ENCODE measurements around the gene MOB2. TPM values are rescaled to one million over a fixed set of nuclear protein-coding genes. Genes with fewer than 3 reads are reported as not detected.
A peak's percentile ranks its signal among the peaks of the same experiment; 100 is the strongest.

Gene MOB2
- total and polyA plus RNA-seq, 7 donors: 44.5 to 75.1 (median 58.1) TPM

- peaks cover 0 to 13% (median 6%) of the 10 kb centered on the region in 3 donors for H3K27me3 ChIP-seq (ENCODE audit: insufficient read depth in 3 of 3, low read length in 2 of 3)
- intact Hi-C loops (cut with DNase I): no loop called here
- DNase-seq: no peak
- no peaks in the 10 kb centered on the region for H3K36me3 ChIP-seq (ENCODE audit: insufficient read depth in 1 of 2, low read depth in 1 of 2)
- no peak overlapping the region for H3K4me3 ChIP-seq
- TF ChIP-seq CTCF (IDR thresholded peaks at IDR 0.05): no peak
- H3K9me3 ChIP-seq: no peaks in the 10 kb centered on the region
- no peak overlapping the region for H3K27ac ChIP-seq
- 84 to 88% (median 85%) methylated on average over 35 to 49 of the region's 49 CpGs for WGBS, 3 donors
- ATAC-seq: peak in 1 of 4 donors; percentile 16
- H3K4me1 ChIP-seq: no peaks in the 10 kb centered on the region
Observed at GRCh38 chr11:1447845-1448825, 38.4 kb downstream of the MOB2 start.

GRCh38 chr11:1446623-1447022 is 40.0 kb downstream of the MOB2 start:
- intact Hi-C loops (cut with DNase I): no loop called here
- no peak for ATAC-seq
- no peaks in the 10 kb centered on the region for H3K9me3 ChIP-seq

GRCh38 chr11:1445741-1446445 is 40.7 kb downstream of the MOB2 start:
- Histone ChIP-seq H3K4me3 (no peak overlapping the region), H3K36me3 (ENCODE audit: insufficient read depth in 1 of 2, low read depth in 1 of 2) (no peaks in the 10 kb centered on the region), H3K9me3 (no peaks in the 10 kb centered on the region), H3K4me1 (no peaks in the 10 kb centered on the region), H3K27me3 (ENCODE audit: insufficient read depth in 3 of 3, low read length in 2 of 3) (peaks cover 0 to 14% (median 0%) of the 10 kb centered on the region in 3 donors), H3K27ac (no peak overlapping the region)
- intact Hi-C loops (cut with DNase I): no loop called here
- 80 to 82% (median 81%) methylated on average over 27 to 30 of the region's 30 CpGs for WGBS, 3 donors
- TF ChIP-seq CTCF (IDR thresholded peaks at IDR 0.05): no peak
- ATAC-seq (no peak), DNase-seq (no peak)

More at GRCh38 chr11:1446623-1447022, 40.0 kb downstream of the MOB2 start:
- Histone ChIP-seq H3K27me3 (ENCODE audit: insufficient read depth in 3 of 3, low read length in 2 of 3) (peaks cover 0 to 21% (median 3%) of the 10 kb centered on the region in 3 donors), H3K36me3 (ENCODE audit: insufficient read depth in 1 of 2, low read depth in 1 of 2) (no peaks in the 10 kb centered on the region), H3K4me1 (no peaks in the 10 kb centered on the region), H3K4me3 (no peak overlapping the region), H3K27ac (no peak overlapping the region)
- TF ChIP-seq CTCF (IDR thresholded peaks at IDR 0.05): no peak
- 61 to 81% (median 67%) methylated on average over 7 to 9 of the region's 9 CpGs for WGBS, 3 donors
- DNase-seq: no peak

GRCh38 chr11:1444823-1445422 is 41.7 kb downstream of the MOB2 start:
- ATAC-seq (no peak), DNase-seq (no peak)
- intact Hi-C loops (cut with DNase I): no loop called here
- Histone ChIP-seq H3K27me3 (ENCODE audit: insufficient read depth in 3 of 3, low read length in 2 of 3) (peaks cover 0 to 9% (median 0%) of the 10 kb centered on the region in 3 donors), H3K4me3 (no peak overlapping the region), H3K4me1 (no peaks in the 10 kb centered on the region), H3K36me3 (ENCODE audit: insufficient read depth in 1 of 2, low read depth in 1 of 2) (no peaks in the 10 kb centered on the region), H3K9me3 (no peaks in the 10 kb centered on the region), H3K27ac (no peak overlapping the region)
- TF ChIP-seq CTCF (IDR thresholded peaks at IDR 0.05): no peak
- 78 to 79% (median 78%) methylated on average over 29 to 32 of the region's 32 CpGs for WGBS, 3 donors

Data from psoas muscle (tissue), 8 donors.